KG1 (cell line): ENCODE data around the gene ROR2.
A peak's percentile ranks its signal among the peaks of the same experiment; 100 is the strongest.

Source experiments
- DNase-seq: peaks from one replicate; lab custom pipeline; 2025; lab: John Stamatoyannopoulos, UW

ROR2 gene

GRCh38 chr9:91741522-91741921 lies 208.5 kb downstream of the ROR2 start:
- DNase-seq = no peak

- no peak for DNase-seq
Observed at GRCh38 chr9:91740701-91741100, 209.3 kb downstream of the ROR2 start.

- DNase-seq = no peak
Observed at GRCh38 chr9:91736898-91737601, 213.0 kb downstream of the ROR2 start.

GRCh38 chr9:91736311-91736710 lies 213.7 kb downstream of the ROR2 start:
- no peak for DNase-seq

GRCh38 chr9:91735049-91735448 lies 215.0 kb downstream of the ROR2 start:
- DNase-seq = no peak

- peak; percentile 5 for DNase-seq
Observed at GRCh38 chr9:91734371-91734981, 215.6 kb downstream of the ROR2 start.

- DNase-seq = no peak
Observed at GRCh38 chr9:91733006-91733624, 216.9 kb downstream of the ROR2 start.

GRCh38 chr9:91732187-91733005 lies 217.6 kb downstream of the ROR2 start:
- DNase-seq = no peak

- DNase-seq = no peak
Observed at GRCh38 chr9:91730806-91731205, 219.2 kb downstream of the ROR2 start.

- no peak for DNase-seq
Observed at GRCh38 chr9:91729558-91729842, 220.5 kb downstream of the ROR2 start.

- no peak for DNase-seq
Observed at GRCh38 chr9:91727972-91728371, 222.1 kb downstream of the ROR2 start.

- DNase-seq = peak; percentile 17
Observed at GRCh38 chr9:91727316-91727861, 222.6 kb downstream of the ROR2 start.

GRCh38 chr9:91726406-91727100 lies 223.5 kb downstream of the ROR2 start:
- DNase-seq = no peak

GRCh38 chr9:91725651-91726050 lies 224.4 kb downstream of the ROR2 start:
- DNase-seq = no peak

GRCh38 chr9:91724609-91725505 lies 225.2 kb downstream of the ROR2 start:
- no peak for DNase-seq

- DNase-seq = no peak
Observed at GRCh38 chr9:91724068-91724440, 226.0 kb downstream of the ROR2 start.

GRCh38 chr9:91723420-91724067 lies 226.5 kb downstream of the ROR2 start:
- DNase-seq = no peak

- peak; percentile 15 for DNase-seq
Observed at GRCh38 chr9:91720751-91721705, 229.0 kb downstream of the ROR2 start.

- DNase-seq = no peak
Observed at GRCh38 chr9:91720313-91720712, 229.7 kb downstream of the ROR2 start.
